GM15510 (cell line): Measurements from ENCODE around the gene GOLGA1.

ENCODE experiments used
- POLR2A ChIP-seq: IDR thresholded peaks from 3 replicates; pipeline ENCODE4 v1.6.1; 2011; ENCODE audit warnings: borderline replicate concordance; ENCODE audit not compliant: insufficient read length; ENCODE audit errors: extremely low read depth

The GOLGA1 gene

GRCh38 chr9:124947727-124948391, 7.0 kb upstream of the GOLGA1 start:
- TF ChIP-seq POLR2A = no peak

- no peak for TF ChIP-seq POLR2A
Observed at GRCh38 chr9:124946167-124946566, 5.3 kb upstream of the GOLGA1 start.

GRCh38 chr9:124941679-124942561, 1.0 kb upstream of the GOLGA1 start:
- TF ChIP-seq POLR2A = no peak

DNA sequence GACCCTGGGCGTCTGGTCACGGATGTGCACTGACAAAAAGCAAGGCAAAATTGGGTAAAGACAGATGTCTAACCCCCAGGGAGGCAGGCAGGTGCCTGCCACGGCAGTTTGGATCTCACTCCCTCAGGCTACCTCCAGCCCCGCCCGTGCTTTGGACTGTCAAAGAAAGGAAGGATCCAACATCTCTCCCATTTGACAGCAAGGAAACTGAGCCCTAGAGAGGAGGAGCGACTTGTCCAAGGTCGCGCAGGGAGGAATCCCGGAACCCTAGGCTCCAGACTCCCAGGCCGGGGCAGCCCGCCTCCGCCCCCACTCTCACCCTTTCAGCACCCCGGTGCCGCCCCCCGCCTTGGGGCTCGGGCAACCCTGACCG, 376 bp downstream of the GOLGA1 start:
- TF ChIP-seq POLR2A = no peak

DNA sequence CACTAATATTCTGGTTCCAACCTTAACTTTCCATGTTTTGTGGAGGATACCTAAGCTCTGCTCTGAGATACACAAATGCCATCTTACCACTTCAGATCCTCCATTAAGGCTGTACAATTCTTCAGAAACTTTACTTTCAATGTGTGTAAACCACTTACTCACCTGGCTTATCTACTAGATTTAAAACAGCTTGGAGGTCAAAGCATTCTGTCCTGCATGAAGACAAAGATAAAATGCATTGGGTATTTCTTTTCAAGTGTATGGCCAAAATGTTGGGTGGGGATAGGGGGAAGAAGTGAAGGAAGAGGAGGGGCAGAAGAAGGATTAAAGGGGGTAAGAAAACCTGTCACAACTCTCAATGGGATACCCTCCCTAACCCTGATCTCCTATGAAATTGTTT, 939 bp downstream of the GOLGA1 start:
- TF ChIP-seq POLR2A = no peak

DNA sequence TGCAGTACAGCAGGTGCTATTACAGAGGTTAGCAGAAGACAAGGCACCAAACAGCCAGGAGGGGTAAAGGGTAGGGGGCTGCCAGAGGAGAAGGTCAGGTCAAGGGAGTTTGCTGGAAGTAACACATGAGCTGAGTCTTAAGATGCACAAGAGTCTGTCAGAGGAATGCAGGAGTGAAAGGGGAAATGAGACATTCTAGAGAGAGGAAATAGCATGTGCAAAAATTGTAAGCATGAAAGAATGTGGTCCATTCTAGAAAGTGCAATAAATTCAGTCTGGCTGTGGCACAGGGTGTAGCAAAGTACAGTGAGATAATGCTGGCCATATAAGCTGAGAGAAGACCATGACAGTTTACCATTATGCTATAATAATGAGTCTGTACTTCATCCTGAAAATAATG, 6.6 kb downstream of the GOLGA1 start:
- no peak for TF ChIP-seq POLR2A

- TF ChIP-seq POLR2A = no peak
Observed at GRCh38 chr9:124932333-124932732, 8.6 kb downstream of the GOLGA1 start.

DNA sequence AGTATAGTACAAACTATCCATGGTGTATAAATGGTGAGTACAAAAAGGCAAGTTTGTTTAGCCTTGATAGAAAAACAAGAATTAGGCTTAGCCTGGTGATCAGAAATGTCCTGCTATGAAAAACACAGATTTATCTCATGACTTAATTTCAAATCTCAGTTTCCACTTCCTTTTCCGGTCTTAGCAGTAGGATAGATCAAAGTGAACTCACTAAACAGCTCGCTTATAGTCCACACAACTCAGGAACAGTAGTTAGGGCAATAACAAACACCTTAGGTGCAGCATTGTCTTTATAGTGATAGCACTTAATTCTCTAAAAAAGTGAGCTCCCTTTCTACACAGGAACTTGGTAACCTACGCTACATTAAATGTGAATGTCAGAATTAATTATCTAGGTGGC, 11.4 kb downstream of the GOLGA1 start:
- TF ChIP-seq POLR2A = no peak

DNA sequence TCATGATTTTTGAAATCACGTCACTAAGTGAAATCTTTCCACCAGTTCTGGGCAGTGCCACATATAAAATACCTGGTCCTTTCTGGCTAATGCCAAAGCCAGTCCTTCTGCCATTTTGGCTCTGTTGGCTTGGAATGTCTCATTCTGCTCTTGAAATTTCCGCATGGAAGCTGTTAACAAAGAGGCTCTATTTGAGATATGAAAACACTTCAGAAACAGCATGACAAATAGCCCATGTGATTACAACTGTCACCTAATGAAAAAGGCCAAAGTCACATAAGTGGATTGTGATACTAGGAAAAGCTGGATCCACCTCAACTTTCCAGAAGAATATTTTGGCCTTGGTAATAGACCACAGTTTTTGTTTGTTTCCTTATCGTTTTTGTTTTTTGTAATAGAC, 12.8 kb downstream of the GOLGA1 start:
- no peak for TF ChIP-seq POLR2A

- TF ChIP-seq POLR2A = no peak
Observed at GRCh38 chr9:124914753-124915405, 26.0 kb downstream of the GOLGA1 start.

DNA sequence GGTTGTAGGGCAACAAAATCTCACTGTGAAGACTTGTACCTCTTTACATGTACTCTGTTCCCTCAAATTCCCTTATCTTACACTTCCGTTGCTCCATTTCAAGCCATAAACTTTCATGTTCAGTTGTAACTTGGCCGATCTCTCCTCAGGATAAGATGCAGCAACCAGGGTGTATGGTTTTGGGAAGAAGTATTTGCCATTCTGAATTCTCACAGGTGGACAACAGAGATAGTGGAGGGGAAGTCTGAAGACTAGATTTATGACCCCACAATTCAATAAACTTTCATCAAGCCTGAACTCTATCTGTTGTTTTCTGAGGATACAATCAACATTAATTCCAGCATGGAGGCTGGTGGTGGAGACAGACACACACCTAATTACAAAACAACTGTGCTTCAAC, 27.5 kb downstream of the GOLGA1 start:
- no peak for TF ChIP-seq POLR2A

GRCh38 chr9:124911766-124912165, 29.1 kb downstream of the GOLGA1 start:
- no peak for TF ChIP-seq POLR2A

DNA sequence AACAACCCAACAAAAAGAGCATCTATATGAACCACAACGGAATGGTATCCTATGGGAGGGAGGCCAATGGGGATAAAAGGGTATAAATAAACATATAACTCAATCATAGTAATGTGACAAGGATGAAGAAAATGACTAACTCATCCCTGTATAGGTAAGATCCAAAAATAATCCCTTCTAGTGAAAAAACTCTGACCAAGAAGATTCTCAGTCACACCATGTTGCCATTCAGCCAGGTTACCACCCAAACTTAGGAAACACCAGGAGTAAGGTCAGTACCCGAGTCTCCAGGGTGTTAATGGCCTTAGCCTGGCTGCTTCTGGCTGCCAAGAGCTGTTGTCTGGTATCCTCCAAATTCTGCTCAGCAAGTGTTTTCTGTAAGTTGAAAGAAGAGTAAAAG, 32.8 kb downstream of the GOLGA1 start:
- TF ChIP-seq POLR2A = no peak

DNA sequence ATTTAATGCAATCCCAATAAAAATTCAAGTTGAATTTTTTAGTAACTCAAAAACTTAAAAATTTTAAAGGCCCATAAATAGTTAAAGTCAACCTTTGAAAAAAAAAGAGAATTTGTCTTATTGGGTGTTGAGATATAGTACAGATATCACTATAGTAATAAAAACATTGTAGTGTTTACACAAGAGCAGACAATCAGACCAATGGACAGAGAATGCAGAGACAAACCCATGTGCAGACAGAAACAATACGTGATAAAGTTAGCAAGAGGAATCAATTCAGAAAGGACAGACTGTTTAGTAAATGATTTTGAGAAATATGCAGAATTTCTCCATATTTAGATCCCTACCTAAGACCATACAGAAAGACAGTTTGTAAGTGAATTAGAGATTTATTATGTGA, 33.9 kb downstream of the GOLGA1 start:
- TF ChIP-seq POLR2A = no peak

GRCh38 chr9:124899845-124900244, 41.0 kb downstream of the GOLGA1 start:
- no peak for TF ChIP-seq POLR2A

DNA sequence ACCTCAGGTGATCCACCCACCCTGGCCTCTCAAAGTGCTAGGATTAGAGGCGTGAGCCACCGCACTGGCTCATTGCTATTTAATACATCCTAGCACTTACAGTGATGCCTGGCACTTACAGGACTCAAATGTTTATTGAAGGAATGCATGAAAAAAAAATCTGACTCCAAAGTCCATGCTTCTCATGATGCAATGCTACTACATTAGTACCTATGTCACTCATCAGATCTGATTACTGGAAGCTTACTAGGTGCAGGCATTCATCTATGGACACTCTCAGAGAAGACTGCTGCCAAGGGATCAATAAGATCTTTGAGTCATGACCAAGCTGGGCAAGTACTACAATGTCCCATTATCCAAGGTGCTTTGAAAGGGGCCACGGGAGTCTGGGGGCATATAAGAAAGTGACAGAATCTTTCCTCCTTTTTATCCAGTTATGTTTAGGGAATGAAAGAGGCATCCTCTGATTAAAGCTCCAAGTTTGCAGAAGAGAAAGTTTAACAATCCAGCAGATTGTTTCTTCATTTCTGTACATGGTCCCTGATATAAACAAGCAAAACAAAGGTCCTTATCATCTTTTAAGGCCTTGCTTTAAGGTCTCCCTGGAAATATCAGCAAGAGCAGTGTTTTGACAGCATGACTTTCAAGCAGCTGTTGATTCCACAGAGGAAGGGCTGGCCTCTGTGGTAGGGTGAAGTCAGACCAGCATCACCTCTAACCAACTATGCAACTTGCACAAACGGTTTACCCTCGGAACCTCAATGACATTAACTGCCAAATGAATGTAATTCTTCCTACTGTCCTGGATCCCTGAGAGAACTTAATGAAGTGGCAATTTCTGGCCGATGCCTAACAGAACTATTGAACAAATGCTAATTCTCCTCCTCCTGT, 43.1 kb downstream of the GOLGA1 start:
- TF ChIP-seq POLR2A = no peak

- TF ChIP-seq POLR2A = no peak
Observed at GRCh38 chr9:124894741-124895170, 46.1 kb downstream of the GOLGA1 start.
